ENCODE measurements around the gene DDR2.
A peak's percentile ranks its signal among the peaks of the same experiment; 100 is the strongest.
"Not testable (repeated sequence)": the region's sequence is repeated elsewhere in the genome, so short reads cannot be mapped to it uniquely, and the experiment has no call there.

DDR2 gene

DNA sequence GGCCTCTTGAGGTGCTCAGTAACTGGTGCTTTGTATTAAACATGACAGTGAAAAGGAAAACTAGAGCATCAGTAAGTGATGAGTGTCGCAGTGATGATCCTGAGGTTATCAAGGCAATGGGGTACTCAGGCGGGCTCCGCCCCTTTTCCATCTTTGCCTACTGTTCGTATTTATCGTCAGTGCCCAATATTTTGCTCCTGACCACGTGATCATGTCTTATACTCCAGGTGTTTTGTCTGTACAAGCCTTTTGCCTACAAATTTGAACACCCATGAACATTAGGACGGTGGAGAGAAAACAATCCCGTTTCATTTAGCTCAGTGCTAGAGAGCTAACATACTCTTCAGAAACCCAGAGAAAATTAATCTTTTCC, 158.7 kb downstream of the DDR2 start:
- Mint-ChIP-seq H3K4me3 (peak overlapping the region; percentile 92), H3K27ac (peak overlapping the region; percentile 96)
- H3K27me3 Mint-ChIP-seq (ENCODE audit: low read depth); H3K4me1 Mint-ChIP-seq (ENCODE audit: low read depth); H3K36me3 Mint-ChIP-seq (ENCODE audit: low read depth); H3K9me3 Mint-ChIP-seq; DNase-seq (ENCODE audit: low spot score): not testable (repeated sequence)

- not testable (repeated sequence) for H3K27me3 Mint-ChIP-seq (ENCODE audit: low read depth); H3K27ac Mint-ChIP-seq; DNase-seq (ENCODE audit: low spot score); H3K4me3 Mint-ChIP-seq; H3K9me3 Mint-ChIP-seq
- peaks cover 30% of the 10 kb centered on the region for H3K36me3 Mint-ChIP-seq (ENCODE audit: low read depth)
- peaks cover 12% of the 10 kb centered on the region for H3K4me1 Mint-ChIP-seq (ENCODE audit: low read depth)
Measured at GRCh38 chr1:162794284-162794683, 162.0 kb downstream of the DDR2 start.

- not testable (repeated sequence) for H3K27me3 Mint-ChIP-seq (ENCODE audit: low read depth); DNase-seq (ENCODE audit: low spot score); H3K4me3 Mint-ChIP-seq; H3K27ac Mint-ChIP-seq; H3K9me3 Mint-ChIP-seq
- Mint-ChIP-seq H3K4me1 (ENCODE audit: low read depth) (peaks cover 14% of the 10 kb centered on the region), H3K36me3 (ENCODE audit: low read depth) (peaks cover 45% of the 10 kb centered on the region)
Measured at GRCh38 chr1:162796617-162797279, 164.5 kb downstream of the DDR2 start.

GRCh38 chr1:162799995-162800830, 167.9 kb downstream of the DDR2 start:
- H3K27ac Mint-ChIP-seq; DNase-seq (ENCODE audit: low spot score); H3K9me3 Mint-ChIP-seq; H3K4me3 Mint-ChIP-seq; H3K27me3 Mint-ChIP-seq (ENCODE audit: low read depth): not testable (repeated sequence)
- H3K4me1 Mint-ChIP-seq (ENCODE audit: low read depth), result peaks cover 12% of the 10 kb centered on the region
- H3K36me3 Mint-ChIP-seq (ENCODE audit: low read depth), result peaks cover 51% of the 10 kb centered on the region

- H3K36me3 Mint-ChIP-seq (ENCODE audit: low read depth), result peaks cover 54% of the 10 kb centered on the region
- not testable (repeated sequence) for H3K4me1 Mint-ChIP-seq (ENCODE audit: low read depth); H3K9me3 Mint-ChIP-seq; H3K27ac Mint-ChIP-seq; H3K27me3 Mint-ChIP-seq (ENCODE audit: low read depth); DNase-seq (ENCODE audit: low spot score); H3K4me3 Mint-ChIP-seq
Measured at GRCh38 chr1:162807503-162807902, 175.2 kb downstream of the DDR2 start.

GRCh38 chr1:162812357-162812756, 180.1 kb downstream of the DDR2 start:
- H3K4me3 Mint-ChIP-seq; DNase-seq (ENCODE audit: low spot score); H3K27ac Mint-ChIP-seq; H3K9me3 Mint-ChIP-seq; H3K4me1 Mint-ChIP-seq (ENCODE audit: low read depth); H3K27me3 Mint-ChIP-seq (ENCODE audit: low read depth): not testable (repeated sequence)
- peaks cover 32% of the 10 kb centered on the region for H3K36me3 Mint-ChIP-seq (ENCODE audit: low read depth)

DNA sequence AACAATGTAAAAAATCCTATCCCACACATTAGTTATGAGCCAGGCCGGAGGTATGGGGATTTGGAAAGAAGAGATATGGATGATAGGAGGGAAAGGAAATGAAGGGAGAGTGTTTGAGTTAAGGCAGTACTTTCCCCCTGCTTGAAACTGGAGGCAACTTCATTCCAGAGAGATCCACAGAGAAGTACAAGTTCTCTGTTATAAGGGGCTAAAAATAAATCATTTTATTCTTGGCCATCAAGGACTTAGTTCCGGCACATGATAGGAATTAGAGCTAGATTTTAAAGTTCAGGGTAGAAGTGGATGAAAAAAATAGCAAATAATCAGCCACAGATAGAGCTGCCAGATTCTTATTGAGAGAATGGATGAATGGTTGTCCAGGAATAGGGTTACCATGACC, 185.9 kb downstream of the DDR2 start:
- not testable (repeated sequence) for DNase-seq (ENCODE audit: low spot score); H3K4me3 Mint-ChIP-seq; H3K36me3 Mint-ChIP-seq (ENCODE audit: low read depth); H3K9me3 Mint-ChIP-seq; H3K27ac Mint-ChIP-seq
- peaks cover 15% of the 10 kb centered on the region for H3K4me1 Mint-ChIP-seq (ENCODE audit: low read depth)
- H3K27me3 Mint-ChIP-seq (ENCODE audit: low read depth), result peaks cover 14% of the 10 kb centered on the region

- H3K9me3 Mint-ChIP-seq; H3K36me3 Mint-ChIP-seq (ENCODE audit: low read depth); H3K27ac Mint-ChIP-seq; DNase-seq (ENCODE audit: low spot score); H3K4me3 Mint-ChIP-seq: not testable (repeated sequence)
- Mint-ChIP-seq H3K27me3 (ENCODE audit: low read depth) (peaks cover 14% of the 10 kb centered on the region), H3K4me1 (ENCODE audit: low read depth) (peaks cover 18% of the 10 kb centered on the region)
Measured at GRCh38 chr1:162818666-162819065, 186.4 kb downstream of the DDR2 start.

DNA sequence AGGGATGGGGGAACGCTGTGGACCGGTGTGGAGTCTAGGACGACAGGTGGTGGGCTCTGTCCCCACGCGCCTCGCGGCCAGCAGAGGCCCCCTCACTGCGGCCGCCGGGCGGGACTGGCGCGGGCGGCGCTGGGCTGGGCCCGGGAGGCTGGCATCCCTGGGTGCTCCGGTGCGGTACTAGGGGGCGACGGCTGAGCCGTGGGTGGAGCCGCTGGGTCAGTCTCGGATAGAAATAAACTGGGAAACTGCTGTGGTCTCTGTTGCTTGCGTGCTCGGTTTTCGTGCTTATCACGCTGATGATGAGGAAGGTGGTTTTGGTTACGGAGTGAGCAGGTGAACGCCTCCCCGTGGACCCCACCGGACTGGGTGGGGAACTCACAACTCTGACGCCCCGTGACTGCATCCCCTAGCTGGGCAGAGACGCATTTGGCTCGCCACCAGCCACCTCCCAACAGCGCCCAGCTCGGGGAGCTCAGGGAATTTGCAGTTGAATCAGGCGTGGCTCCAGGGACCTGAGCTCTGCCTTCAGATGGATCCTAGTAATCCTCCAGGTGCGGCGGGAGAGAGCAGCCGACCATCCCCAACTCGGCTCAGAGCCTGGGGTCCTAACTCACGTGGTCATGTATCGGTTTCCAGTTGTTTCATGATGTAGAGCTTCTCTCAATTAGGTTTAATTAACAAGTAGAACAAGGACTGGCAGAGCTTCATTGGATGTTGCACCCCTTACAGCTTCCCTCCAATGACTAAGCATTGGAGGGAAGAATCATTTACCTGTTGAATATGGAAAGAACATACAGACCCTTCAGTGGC, 190.3 kb downstream of the DDR2 start:
- no peak for DNase-seq (ENCODE audit: low spot score)
- H3K4me3 Mint-ChIP-seq, result peak overlapping the region; percentile 77
- H3K27me3 Mint-ChIP-seq (ENCODE audit: low read depth), result peaks cover 31% of the 10 kb centered on the region

DNA sequence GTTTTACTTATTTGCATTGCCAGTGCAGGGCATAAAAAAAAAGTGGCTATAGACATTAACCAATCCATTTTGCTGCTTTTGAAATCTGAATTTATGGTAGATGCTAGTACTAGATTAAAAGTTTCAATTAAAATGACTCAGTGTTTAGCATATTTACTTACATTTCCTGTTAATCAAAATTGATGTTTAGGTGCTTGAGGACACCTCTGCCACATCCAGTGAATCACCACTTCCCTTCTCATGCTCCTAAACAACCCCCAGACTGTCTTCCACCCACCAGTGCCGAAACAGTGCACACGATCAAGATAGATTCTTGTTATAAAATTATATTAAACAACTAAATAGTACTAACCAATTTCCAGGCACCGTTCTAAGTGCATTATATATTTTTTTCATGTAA, 191.0 kb downstream of the DDR2 start:
- Mint-ChIP-seq H3K27ac (no peak overlapping the region), H3K36me3 (ENCODE audit: low read depth) (peaks cover 1% of the 10 kb centered on the region), H3K27me3 (ENCODE audit: low read depth) (peaks cover 35% of the 10 kb centered on the region), H3K4me3 (peak overlapping the region; percentile 77), H3K4me1 (ENCODE audit: low read depth) (peaks cover 16% of the 10 kb centered on the region), H3K9me3 (no peaks in the 10 kb centered on the region)
- DNase-seq (ENCODE audit: low spot score), result peak; percentile 14

More for the DNA sequence above, 190.3 kb downstream of the DDR2 start:
- no peaks in the 10 kb centered on the region for H3K9me3 Mint-ChIP-seq
- H3K27ac Mint-ChIP-seq, result no peak overlapping the region
- peaks cover 16% of the 10 kb centered on the region for H3K4me1 Mint-ChIP-seq (ENCODE audit: low read depth)
- H3K36me3 Mint-ChIP-seq (ENCODE audit: low read depth), result peaks cover 1% of the 10 kb centered on the region

- Mint-ChIP-seq H3K9me3 (no peaks in the 10 kb centered on the region), H3K36me3 (ENCODE audit: low read depth) (peaks cover 1% of the 10 kb centered on the region), H3K4me3 (no peak overlapping the region), H3K27ac (no peak overlapping the region), H3K4me1 (ENCODE audit: low read depth) (peaks cover 16% of the 10 kb centered on the region), H3K27me3 (ENCODE audit: low read depth) (peaks cover 38% of the 10 kb centered on the region)
- no peak for DNase-seq (ENCODE audit: low spot score)
Measured at GRCh38 chr1:162823771-162824525, 191.7 kb downstream of the DDR2 start.

DNA sequence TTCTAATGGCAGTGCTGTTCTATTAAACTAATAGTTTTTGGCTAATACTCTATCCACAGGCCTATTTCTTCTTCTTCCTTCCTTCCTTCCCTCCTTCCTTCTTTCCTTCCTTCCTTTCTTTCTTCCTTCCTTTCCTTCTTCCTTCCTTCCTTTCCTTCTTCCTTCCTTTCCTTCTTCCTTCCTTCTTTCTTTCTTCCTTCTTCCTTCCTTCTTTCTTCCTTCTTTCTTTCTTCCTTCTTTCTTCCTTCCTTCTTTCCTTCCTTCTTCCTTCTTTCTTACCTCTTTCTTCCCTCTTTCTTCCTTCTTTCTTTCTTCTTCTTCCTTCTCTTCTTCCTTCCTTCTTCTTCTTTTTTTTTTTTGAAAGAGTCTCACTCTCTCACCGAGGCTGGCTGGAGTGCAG, 197.0 kb downstream of the DDR2 start:
- no peak overlapping the region for H3K27ac Mint-ChIP-seq
- no peak for DNase-seq (ENCODE audit: low spot score)
- H3K9me3 Mint-ChIP-seq, result no peaks in the 10 kb centered on the region
- H3K27me3 Mint-ChIP-seq (ENCODE audit: low read depth), result peaks cover 31% of the 10 kb centered on the region
- peaks cover 7% of the 10 kb centered on the region for H3K4me1 Mint-ChIP-seq (ENCODE audit: low read depth)
- no peak overlapping the region for H3K4me3 Mint-ChIP-seq
- no peaks in the 10 kb centered on the region for H3K36me3 Mint-ChIP-seq (ENCODE audit: low read depth)

- no peak overlapping the region for H3K4me3 Mint-ChIP-seq
- H3K27me3 Mint-ChIP-seq (ENCODE audit: low read depth), result peaks cover 19% of the 10 kb centered on the region
- no peak overlapping the region for H3K27ac Mint-ChIP-seq
- no peak for DNase-seq (ENCODE audit: low spot score)
- peaks cover 21% of the 10 kb centered on the region for H3K9me3 Mint-ChIP-seq
- peaks cover 7% of the 10 kb centered on the region for H3K36me3 Mint-ChIP-seq (ENCODE audit: low read depth)
- H3K4me1 Mint-ChIP-seq (ENCODE audit: low read depth), result peaks cover 20% of the 10 kb centered on the region
Measured at GRCh38 chr1:162832470-162832869, 200.2 kb downstream of the DDR2 start.

Measured in T-helper 2 cell treated with Interferon-gamma antibody and Interleukin-4, amounts not matched to agents 5 μg/mL and 100 μg/mL, for 36 hours (primary cell).